MM.1S (cell line): ENCODE results near the gene CELA1.

Experiments used
- DNase-seq: peaks from one replicate; pipeline ENCODE4 v3.0.0-alpha.2; 2015
- H2AFZ ChIP-seq: fragments of 300-600 bp; sonication (generic); 2 replicates; pipeline ENCODE4 v1.6.0; 2016; ENCODE audit warnings: antibody characterized with exemption, low read length
- H3F3A ChIP-seq: fragments of 300-600 bp; sonication (generic); 2 replicates; pipeline ENCODE4 v1.6.1; 2016; ENCODE audit warnings: mild to moderate bottlenecking, antibody characterized with exemption, low read length, moderate library complexity, mixed read lengths; ENCODE audit not compliant: insufficient read depth
- H3K27ac ChIP-seq: fragments of 300-600 bp; sonication (generic); 2 replicates; pipeline ENCODE4 v1.5.1; 2016; ENCODE audit warnings: mild to moderate bottlenecking, low read length
- H3K27me3 ChIP-seq: fragments of 300-600 bp; sonication (generic); replicated peaks from 2 replicates; pipeline ENCODE4 v1.6.0; 2016; ENCODE audit warnings: low read length; ENCODE audit not compliant: insufficient read depth
- H3K36me3 ChIP-seq: fragments of 300-600 bp; sonication (generic); replicated peaks from 2 replicates; pipeline ENCODE4 v1.6.1; 2016; ENCODE audit warnings: mild to moderate bottlenecking, low read length, mixed read lengths; ENCODE audit not compliant: insufficient read depth
- H3K4me1 ChIP-seq: fragments of 300-600 bp; sonication (generic); 2 replicates; pipeline ENCODE4 v1.6.1; 2016; ENCODE audit warnings: low read length, mixed read lengths
- H3K4me2 ChIP-seq: fragments of 300-600 bp; sonication (generic); 2 replicates; pipeline ENCODE4 v1.6.0; 2016; ENCODE audit warnings: low read depth, low read length
- H3K4me3 ChIP-seq: fragments of 300-600 bp; sonication (generic); 2 replicates; pipeline ENCODE4 v1.5.1; 2016; ENCODE audit warnings: low read length, mixed read lengths
- H3K79me2 ChIP-seq: fragments of 300-600 bp; sonication (generic); 2 replicates; pipeline ENCODE4 v1.6.1; 2016; ENCODE audit warnings: mixed run types, low read length, mixed read lengths
- H3K9ac ChIP-seq: fragments of 300-600 bp; sonication (generic); 2 replicates; pipeline ENCODE4 v1.6.1; 2016; ENCODE audit warnings: low read length, mixed read lengths
- H3K9me2 ChIP-seq: fragments of 300-600 bp; sonication (generic); replicated peaks from 2 replicates; pipeline ENCODE4 v1.6.1; 2016; ENCODE audit warnings: mild to moderate bottlenecking, low read length, mixed read lengths; ENCODE audit not compliant: insufficient read depth
- H3K9me3 ChIP-seq: fragments of 300-600 bp; sonication (generic); replicated peaks from 2 replicates; pipeline ENCODE4 v1.6.1; 2016; ENCODE audit warnings: mild to moderate bottlenecking, low read length, mixed read lengths; ENCODE audit not compliant: insufficient read depth
- H4K20me1 ChIP-seq: fragments of 300-600 bp; sonication (generic); 2 replicates; pipeline ENCODE4 v1.6.1; 2016; ENCODE audit warnings: mild to moderate bottlenecking, low read length, moderate library complexity, mixed read lengths; ENCODE audit not compliant: insufficient read depth
- EZH2 ChIP-seq: fragments of 300-600 bp; sonication (generic); optimal IDR thresholded peaks from 2 replicates; pipeline ENCODE3; 2017; ENCODE audit warnings: low read depth, mild to moderate bottlenecking, antibody characterized with exemption, low read length, mixed read lengths
- EZH2phosphoT487 ChIP-seq: fragments of 300-600 bp; sonication (generic); IDR thresholded peaks from 2 replicates; pipeline ENCODE4 v1.6.1; 2018; ENCODE audit warnings: antibody characterized with exemption, low read length
- TF ChIP-seq, protein P1 (sequence below): fragments of 300-600 bp; sonication (generic); IDR thresholded peaks from 2 replicates; pipeline ENCODE4 v1.5.1; 2016; ENCODE audit warnings: antibody characterized with exemption, low read length, mixed read lengths

Gene CELA1

GRCh38 chr12:51369581-51369980 lies 23.1 kb upstream of the CELA1 start:
- no peaks in the 10 kb centered on the region for H3K79me2 ChIP-seq
- TF ChIP-seq EZH2phosphoT487: no peak
- TF ChIP-seq, protein P1, sequence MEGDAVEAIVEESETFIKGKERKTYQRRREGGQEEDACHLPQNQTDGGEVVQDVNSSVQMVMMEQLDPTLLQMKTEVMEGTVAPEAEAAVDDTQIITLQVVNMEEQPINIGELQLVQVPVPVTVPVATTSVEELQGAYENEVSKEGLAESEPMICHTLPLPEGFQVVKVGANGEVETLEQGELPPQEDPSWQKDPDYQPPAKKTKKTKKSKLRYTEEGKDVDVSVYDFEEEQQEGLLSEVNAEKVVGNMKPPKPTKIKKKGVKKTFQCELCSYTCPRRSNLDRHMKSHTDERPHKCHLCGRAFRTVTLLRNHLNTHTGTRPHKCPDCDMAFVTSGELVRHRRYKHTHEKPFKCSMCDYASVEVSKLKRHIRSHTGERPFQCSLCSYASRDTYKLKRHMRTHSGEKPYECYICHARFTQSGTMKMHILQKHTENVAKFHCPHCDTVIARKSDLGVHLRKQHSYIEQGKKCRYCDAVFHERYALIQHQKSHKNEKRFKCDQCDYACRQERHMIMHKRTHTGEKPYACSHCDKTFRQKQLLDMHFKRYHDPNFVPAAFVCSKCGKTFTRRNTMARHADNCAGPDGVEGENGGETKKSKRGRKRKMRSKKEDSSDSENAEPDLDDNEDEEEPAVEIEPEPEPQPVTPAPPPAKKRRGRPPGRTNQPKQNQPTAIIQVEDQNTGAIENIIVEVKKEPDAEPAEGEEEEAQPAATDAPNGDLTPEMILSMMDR: no peak
- TF ChIP-seq EZH2: no peak
- H3K9ac ChIP-seq: no peak overlapping the region
- peak overlapping the region; percentile 78 for H3K27ac ChIP-seq
- H3F3A ChIP-seq: peaks cover 12% of the 10 kb centered on the region
- peak overlapping the region; percentile 68 for H3K4me2 ChIP-seq
- no peak for DNase-seq
- peaks cover 16% of the 10 kb centered on the region for H3K4me1 ChIP-seq
- H3K9me2 ChIP-seq: no peaks in the 10 kb centered on the region
- H3K36me3 ChIP-seq: no peaks in the 10 kb centered on the region
- no peaks in the 10 kb centered on the region for H3K27me3 ChIP-seq
- H3K9me3 ChIP-seq: no peaks in the 10 kb centered on the region
- no peaks in the 10 kb centered on the region for H4K20me1 ChIP-seq
- peak overlapping the region; percentile 37; the same call in 1 of the 2 replicates for H2AFZ ChIP-seq
- H3K4me3 ChIP-seq: no peak overlapping the region

GRCh38 chr12:51368640-51369517 lies 22.4 kb upstream of the CELA1 start:
- H3K27me3 ChIP-seq: no peaks in the 10 kb centered on the region
- peak overlapping the region; percentile 37; the same call in 1 of the 2 replicates for H2AFZ ChIP-seq
- peak overlapping the region; percentile 23; the same call in 1 of the 2 replicates for H3K9ac ChIP-seq
- peak overlapping the region; percentile 68 for H3K4me2 ChIP-seq
- no peaks in the 10 kb centered on the region for H3K9me3 ChIP-seq
- H3F3A ChIP-seq: peaks cover 12% of the 10 kb centered on the region
- no peak overlapping the region for H3K4me3 ChIP-seq
- TF ChIP-seq EZH2phosphoT487 (no peak), EZH2 (no peak)
- TF ChIP-seq, protein P1: no peak
- no peaks in the 10 kb centered on the region for H3K79me2 ChIP-seq
- no peaks in the 10 kb centered on the region for H4K20me1 ChIP-seq
- DNase-seq: peak; percentile 98
- H3K27ac ChIP-seq: peak overlapping the region; percentile 78
- peaks cover 16% of the 10 kb centered on the region for H3K4me1 ChIP-seq
- no peaks in the 10 kb centered on the region for H3K36me3 ChIP-seq
- no peaks in the 10 kb centered on the region for H3K9me2 ChIP-seq

DNA sequence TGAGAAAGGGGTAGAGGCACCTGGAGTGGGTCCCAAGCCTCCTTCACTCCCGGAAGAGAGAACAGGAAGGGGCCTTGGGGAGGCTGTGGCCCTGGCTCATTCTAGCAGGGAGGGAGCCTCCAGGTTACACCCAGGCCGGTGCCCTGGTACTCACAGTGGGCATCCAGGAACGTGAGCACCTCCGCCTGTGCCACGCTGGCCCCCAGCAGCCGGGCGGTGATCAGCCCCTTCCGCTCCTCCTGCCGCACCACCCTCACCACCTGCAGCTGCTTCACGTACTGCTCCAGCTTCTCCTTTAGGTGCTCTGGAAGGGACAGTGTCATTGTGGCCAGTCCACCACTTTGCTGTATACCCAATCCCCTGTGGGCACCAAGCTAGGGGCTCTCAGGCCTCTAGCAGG lies 18.8 kb upstream of the CELA1 start:
- H2AFZ ChIP-seq: no peak overlapping the region

More for the DNA sequence above, 18.8 kb upstream of the CELA1 start:
- Histone ChIP-seq H3F3A (peaks cover 12% of the 10 kb centered on the region), H3K4me2 (no peak overlapping the region), H4K20me1 (no peaks in the 10 kb centered on the region), H3K4me1 (peaks cover 16% of the 10 kb centered on the region), H3K27ac (no peak overlapping the region), H3K9me2 (no peaks in the 10 kb centered on the region), H3K9ac (no peak overlapping the region), H3K4me3 (no peak overlapping the region), H3K79me2 (no peaks in the 10 kb centered on the region), H3K9me3 (no peaks in the 10 kb centered on the region), H3K36me3 (no peaks in the 10 kb centered on the region), H3K27me3 (no peaks in the 10 kb centered on the region)
- TF ChIP-seq EZH2phosphoT487: no peak
- TF ChIP-seq, protein P1: no peak
- no peak for TF ChIP-seq EZH2
- no peak for DNase-seq
